Stomach (tissue), 4 donors: ENCODE measurements around the gene L3MBTL2.

Experiments used
- POLR2AphosphoS5 ChIP-seq, 3 donors: sonication (generic); formaldehyde crosslinking; IDR thresholded peaks; one replicate each; pipeline ENCODE4 v1.6.1; 2016; ENCODE audit warnings: antibody characterized with exemption in 3 of 3
- TF ChIP-seq, protein P1 (sequence below), 7 experiments: fragments of 450-650 bp in 4 of 7; fragments of 200-600 bp in 3 of 7; sonication (generic) in 3 of 7; IDR thresholded peaks; one replicate each; pipeline ENCODE4 v1.5.1; 2016 to 2019; ENCODE audit warnings: antibody characterized with exemption in 7 of 7, control low read depth in 2 of 7, mild to moderate bottlenecking in 1 of 7

DNA sequence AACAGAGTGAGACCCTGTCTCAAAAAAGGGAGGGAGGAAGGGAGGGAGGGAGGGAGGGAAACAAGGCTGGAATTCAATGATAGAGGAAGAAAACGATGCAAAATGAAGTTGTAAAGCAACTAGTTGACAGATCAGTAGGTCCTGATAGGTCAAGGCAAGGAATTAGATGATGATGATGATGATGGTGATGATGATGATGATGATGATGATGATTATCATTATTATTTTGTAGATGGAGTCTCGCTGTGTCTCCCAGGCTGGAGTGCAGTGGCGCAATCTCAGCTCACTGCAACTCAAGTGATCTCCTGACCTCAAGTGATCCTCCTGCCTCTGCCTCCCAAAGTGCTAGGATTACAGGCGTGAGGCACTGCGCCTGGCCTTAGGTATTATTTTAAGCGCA, 11.3 kb upstream of the L3MBTL2 start:
- TF ChIP-seq, protein P1, sequence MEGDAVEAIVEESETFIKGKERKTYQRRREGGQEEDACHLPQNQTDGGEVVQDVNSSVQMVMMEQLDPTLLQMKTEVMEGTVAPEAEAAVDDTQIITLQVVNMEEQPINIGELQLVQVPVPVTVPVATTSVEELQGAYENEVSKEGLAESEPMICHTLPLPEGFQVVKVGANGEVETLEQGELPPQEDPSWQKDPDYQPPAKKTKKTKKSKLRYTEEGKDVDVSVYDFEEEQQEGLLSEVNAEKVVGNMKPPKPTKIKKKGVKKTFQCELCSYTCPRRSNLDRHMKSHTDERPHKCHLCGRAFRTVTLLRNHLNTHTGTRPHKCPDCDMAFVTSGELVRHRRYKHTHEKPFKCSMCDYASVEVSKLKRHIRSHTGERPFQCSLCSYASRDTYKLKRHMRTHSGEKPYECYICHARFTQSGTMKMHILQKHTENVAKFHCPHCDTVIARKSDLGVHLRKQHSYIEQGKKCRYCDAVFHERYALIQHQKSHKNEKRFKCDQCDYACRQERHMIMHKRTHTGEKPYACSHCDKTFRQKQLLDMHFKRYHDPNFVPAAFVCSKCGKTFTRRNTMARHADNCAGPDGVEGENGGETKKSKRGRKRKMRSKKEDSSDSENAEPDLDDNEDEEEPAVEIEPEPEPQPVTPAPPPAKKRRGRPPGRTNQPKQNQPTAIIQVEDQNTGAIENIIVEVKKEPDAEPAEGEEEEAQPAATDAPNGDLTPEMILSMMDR (IDR thresholded peaks at IDR 0.05) = no peak
- TF ChIP-seq POLR2AphosphoS5 (IDR thresholded peaks at IDR 0.05) = no peak
